K562 (cell line): Measurements from ENCODE around the gene SYNE1. TPM values are rescaled to one million over a fixed set of nuclear protein-coding genes. Genes with fewer than 3 reads are reported as not detected.

ENCODE experiments used
- ATAC-seq: fragments of 200-7000 bp; cut with Tn5 transposase; 3 replicates; pipeline ENCODE4 v1.9.1; 2020; ENCODE audit warnings: moderate library complexity
- BruUV-seq: library from RNA; stranded (reverse); fragments of 400-500 nt; replicated peaks from 2 replicates; lab custom pipeline; 2021; lab: Mats Ljungman, UMichigan
- CTCF ChIA-PET: fragments of 300-600 bp; formaldehyde crosslinking; extraction: SDS; loops from one replicate; lab custom pipeline; 2021; ENCODE audit warnings: low intra/inter-chr PET ratio; lab: Yijun Ruan, JAX
- POLR2A ChIA-PET: fragments of 300-600, 350-650 bp; sonication (Branson Sonifier 250); formaldehyde crosslinking; extraction: SDS; loops from one replicate; lab custom pipeline; 2021; ENCODE audit warnings: antibody characterized with exemption, inconsistent platforms; lab: Yijun Ruan, JAX
- DNase-seq, 4 experiments: peaks; one replicate each; pipeline versions ENCODE4 v3.0.0 to v3.0.0-alpha.2; 2011 to 2018; ENCODE audit warnings: low spot score in 3 of 4, mixed read lengths in 3 of 4; ENCODE audit errors: extremely low read depth in 1 of 4
- FAIRE-seq: peaks from 2 replicates; lab custom pipeline; 2011; peaks lifted over from hg19 to GRCh38; lab: Jason Lieb, UNC
- H2AFZ ChIP-seq: 2 replicates; pipeline ENCODE4 v1.6.0; 2011; ENCODE audit warnings: low read depth, low read length, control low read depth, inconsistent platforms
- H3K27ac ChIP-seq: fragments of 200-600 bp; 3 replicates; pipeline ENCODE4 v1.8.0; 2011; ENCODE audit warnings: low read depth, mild to moderate bottlenecking, control low read depth, inconsistent platforms, low read length, moderate library complexity, mixed read lengths; ENCODE audit errors: extremely low read depth
- H3K27me3 ChIP-seq, 2 experiments: fragments of 300-600 bp in 1 of 2; 2 replicates in 1 of 2; 3 replicates in 1 of 2; pipeline versions ENCODE4 v1.6.0 to v1.8.0; 2011; ENCODE audit warnings: inconsistent platforms in 2 of 2, low read length in 2 of 2, mild to moderate bottlenecking in 1 of 2, mixed read lengths in 1 of 2, moderate library complexity in 1 of 2; ENCODE audit not compliant: control insufficient read depth in 2 of 2, insufficient read depth in 2 of 2
- H3K36me3 ChIP-seq: fragments of 300-600 bp; 3 replicates; pipeline ENCODE4 v1.8.0; 2011; ENCODE audit warnings: mild to moderate bottlenecking, low read length, inconsistent platforms; ENCODE audit not compliant: control insufficient read depth, insufficient read depth
- H3K4me1 ChIP-seq, 2 experiments: fragments of 200-600 bp in 1 of 2; replicated peaks in 1 of 2; 2 replicates in 1 of 2; 3 replicates in 1 of 2; pipeline versions ENCODE4 v1.5.1 to v1.8.0; 2011; ENCODE audit warnings: inconsistent platforms in 2 of 2, low read length in 2 of 2, mild to moderate bottlenecking in 1 of 2, mixed read lengths in 1 of 2, moderate library complexity in 1 of 2; ENCODE audit not compliant: control insufficient read depth in 2 of 2, insufficient read depth in 2 of 2
- H3K4me2 ChIP-seq: 2 replicates; pipeline ENCODE4 v1.6.1; 2011; ENCODE audit warnings: low read length, control low read depth, inconsistent platforms, mixed read lengths; ENCODE audit not compliant: insufficient read depth
- H3K4me3 ChIP-seq: fragments of 200-600 bp; sonication (generic), shearing (Covaris generic); 2 replicates; pipeline ENCODE4 v1.5.1; 2016; ENCODE audit warnings: control low read depth, inconsistent platforms
- H3K79me2 ChIP-seq: fragments of 200-600 bp; 3 replicates; pipeline ENCODE4 v1.8.0; 2011; ENCODE audit warnings: low read length, inconsistent platforms; ENCODE audit not compliant: control insufficient read depth, insufficient read depth
- H3K9ac ChIP-seq, 2 experiments: 2 replicates each; pipeline versions ENCODE4 v1.6.0 to v1.6.1; 2011; ENCODE audit warnings: low read depth in 2 of 2, low read length in 2 of 2, control low read depth in 1 of 2, inconsistent platforms in 1 of 2, mild to moderate bottlenecking in 1 of 2, mixed read lengths in 1 of 2; ENCODE audit not compliant: insufficient read depth in 1 of 2
- H3K9me1 ChIP-seq: one replicate; pipeline ENCODE4 v1.6.0; 2011; ENCODE audit warnings: inconsistent platforms, mild to moderate bottlenecking, low read length, moderate library complexity; ENCODE audit not compliant: control insufficient read depth, insufficient read depth
- H3K9me3 ChIP-seq: replicated peaks from 2 replicates; pipeline ENCODE4 v1.5.1; 2011; ENCODE audit warnings: low read depth, low read length, inconsistent platforms; ENCODE audit not compliant: control insufficient read depth, insufficient read depth
- H4K20me1 ChIP-seq: replicated peaks from 2 replicates; pipeline ENCODE4 v1.6.1; 2011; ENCODE audit warnings: low read length, inconsistent platforms, mixed read lengths; ENCODE audit not compliant: control insufficient read depth, insufficient read depth
- ADNP ChIP-seq: fragments of 200-800 bp; sonication (Bioruptor generic); IDR thresholded peaks from 2 replicates; pipeline ENCODE4 v1.6.1; 2016; ENCODE audit warnings: missing genetic modification characterization, missing compliant biosample characterization
- BRD4 ChIP-seq: fragments of 200-600 bp; sonication (generic); IDR thresholded peaks from 2 replicates; pipeline ENCODE4 v1.6.1; 2017; ENCODE audit warnings: inconsistent platforms
- ETV5 ChIP-seq: sonication (generic); formaldehyde crosslinking; IDR thresholded peaks from 2 replicates; pipeline ENCODE4 v1.4.0; 2020; ENCODE audit warnings: low read depth, mild to moderate bottlenecking, missing genetic modification reagents
- HDAC6 ChIP-seq: IDR thresholded peaks from 2 replicates; pipeline ENCODE4 v1.6.1; 2012; ENCODE audit warnings: low read depth, mild to moderate bottlenecking, control low read depth, inconsistent platforms, low read length, moderate library complexity
- KLF10 ChIP-seq: fragments of 250-450 bp; sonication (Bioruptor Pico); IDR thresholded peaks from 2 replicates; pipeline ENCODE4 v1.6.1; 2021; ENCODE audit warnings: matching md5 sums
- POLR3G ChIP-seq: IDR thresholded peaks from 2 replicates; pipeline ENCODE4 v1.6.1; 2011; ENCODE audit not compliant: insufficient read length, insufficient replicate concordance; ENCODE audit errors: extremely low read depth
- PURB ChIP-seq: sonication (generic); formaldehyde crosslinking; IDR thresholded peaks from 2 replicates; pipeline ENCODE4 v1.9.0; 2021; ENCODE audit warnings: low read depth, mild to moderate bottlenecking, missing genetic modification reagents
- TCFL5 ChIP-seq: fragments of 250-450 bp; sonication (Bioruptor Pico); conservative IDR thresholded peaks from 2 replicates; pipeline ENCODE4 v1.6.1; 2021; ENCODE audit warnings: mild to moderate bottlenecking, moderate library complexity, matching md5 sums
- ZNF41 ChIP-seq: fragments of 250-450 bp; sonication (Bioruptor Pico); conservative IDR thresholded peaks from 2 replicates; pipeline ENCODE4 v1.4.0; 2020; ENCODE audit warnings: mild to moderate bottlenecking
- WGBS: fragments of 100-300 bp; shearing (Covaris generic); methylation state at CpG from one replicate; pipeline ENCODE4 v1.1.6; 2016; ENCODE audit warnings: low coverage, mixed read lengths; ENCODE audit not compliant: insufficient coverage; ENCODE audit errors: missing lambda C conversion rate; 5-methylcytosine and 5-hydroxymethylcytosine counted together
- in situ Hi-C: fragments of 300-500 bp; cut with MboI; formaldehyde crosslinking; loops from 4 replicates; pipeline ENCODE4 v1.15.0; 2018; ENCODE audit warnings: inconsistent platforms, mixed read lengths
- intact Hi-C: fragments of 100-400 bp; cut with micrococcal nuclease; formaldehyde crosslinking; loops from 2 replicates; pipeline ENCODE4 v1.14.2; 2022
- polyA plus RNA-seq, 8 experiments: library from polyadenylated mRNA; depleted of rRNA in 4 of 8; stranded (reverse) in 5 of 8; unstranded in 3 of 8; fragments of >200 nt; fragmentation: Nextera tagmentation in 2 of 8; fragmentation: Illumina TruSeq in 1 of 8; extraction: Ambion mirVana in 2 of 8; extraction: Trizol in 1 of 8; gene quantifications; 2 replicates each; pipeline versions ENCODE4 v1.2.1 to v1.2.3, GENCODE V29; 2011 to 2014; ENCODE audit warnings: inconsistent platforms in 1 of 8, missing spikeins in 1 of 8
- total RNA-seq, 7 experiments: library from RNA; depleted of rRNA in 6 of 7; stranded (reverse); fragments of >200 nt in 6 of 7; fragmentation: Illumina TruSeq in 2 of 7; extraction: Trizol in 2 of 7; gene quantifications; 2 replicates each; pipeline versions ENCODE4 v1.2.1 to v1.2.3, GENCODE V29; 2011 to 2021; ENCODE audit warnings: low replicate concordance in 1 of 7

The SYNE1 gene
- total and polyA plus RNA-seq, 9 of the 15 experiments (the other 6 are each of a cell fraction or from before 2014, with no cell fraction given), result under 0.01 to 0.42 (median 0.08) TPM; not detected in 1

DNA sequence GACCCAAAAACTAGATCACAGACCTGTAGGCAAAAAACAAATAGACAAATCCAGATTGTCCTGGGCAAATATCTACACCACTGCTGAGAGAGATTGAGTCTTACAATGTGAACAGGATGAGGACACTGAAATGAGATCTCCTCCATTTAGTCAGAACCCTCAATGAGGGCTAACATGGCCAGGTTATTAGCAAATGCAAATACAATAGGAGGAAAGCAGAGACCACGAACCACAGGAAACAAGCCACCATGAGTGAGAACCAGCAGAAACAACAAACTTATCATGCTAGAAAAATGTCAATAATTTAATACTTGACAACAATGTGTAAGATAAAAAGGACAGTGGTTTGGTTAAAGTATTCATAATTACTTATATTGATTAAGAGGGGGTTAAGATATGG is 162.8 kb downstream of the SYNE1 start:
- TF ChIP-seq BRD4, result no peak
- no peak for TF ChIP-seq POLR3G
- peak; percentile 88 for TF ChIP-seq ZNF41 (CRISPR knock-in tag)
- TF ChIP-seq ADNP (tag), result no peak
- TF ChIP-seq PURB (CRISPR knock-in tag), result no peak
- TF ChIP-seq, all 486 proteins: peak for 1
- Histone ChIP-seq H4K20me1 (no peaks in the 10 kb centered on the region), H3K27ac (no peak overlapping the region), H3K36me3 (no peaks in the 10 kb centered on the region), H2AFZ (no peak overlapping the region), H3K4me2 (no peak overlapping the region), H3K9me3 (no peaks in the 10 kb centered on the region), H3K9me1 (no peaks in the 10 kb centered on the region), H3K79me2 (no peaks in the 10 kb centered on the region), H3K4me3 (no peak overlapping the region), H3K4me1 (no peaks in the 10 kb centered on the region), H3K27me3 (no peaks in the 10 kb centered on the region), H3K9ac (no peak overlapping the region)
- DNase-seq, result no peak
- BruUV-seq, result no TSS peak
- in situ Hi-C loops (no loop called here), intact Hi-C loops (no loop called here)
- ATAC-seq, result no peak
- no peak for FAIRE-seq
- CTCF ChIA-PET, result no interaction called here
- POLR2A ChIA-PET, result interaction anchor here (0.6 kb wide), 1 partner anchor 13 kb away, joined by 4 read pairs; no protein-coding TSS in a partner anchor
- 0% methylated on average over 1 of the region's 1 CpG for WGBS

DNA sequence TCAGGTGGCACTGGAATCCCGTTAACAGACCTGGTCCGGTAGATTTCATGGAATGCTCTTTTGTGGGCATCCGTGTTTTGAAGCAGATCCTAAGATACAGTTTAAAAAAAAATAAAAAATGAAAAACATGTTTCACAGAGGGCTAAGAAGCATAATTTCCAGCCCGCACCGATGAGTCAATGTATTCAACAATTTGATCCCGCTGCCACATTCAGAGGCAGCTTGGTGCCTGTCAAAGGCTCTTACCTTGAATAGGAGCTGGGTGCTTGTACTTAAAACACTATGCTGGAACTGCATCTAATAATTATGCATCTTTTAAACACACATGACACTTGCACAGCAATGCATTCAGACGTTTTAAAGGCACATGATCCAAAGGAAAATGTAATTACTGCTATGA is 164.8 kb downstream of the SYNE1 start:
- Histone ChIP-seq H3K4me1 (no peaks in the 10 kb centered on the region), H3K9ac (no peak overlapping the region), H4K20me1 (no peaks in the 10 kb centered on the region), H3K9me1 (no peaks in the 10 kb centered on the region), H3K27me3 (no peaks in the 10 kb centered on the region), H3K36me3 (no peaks in the 10 kb centered on the region), H3K27ac (no peak overlapping the region), H3K79me2 (no peaks in the 10 kb centered on the region), H3K4me2 (no peak overlapping the region), H3K4me3 (no peak overlapping the region), H2AFZ (no peak overlapping the region), H3K9me3 (no peaks in the 10 kb centered on the region)
- no peak for TF ChIP-seq ETV5 (CRISPR knock-in tag)
- no peak for TF ChIP-seq KLF10 (CRISPR knock-in tag)
- no peak for TF ChIP-seq ZNF41 (CRISPR knock-in tag)
- no peak for TF ChIP-seq TCFL5
- TF ChIP-seq HDAC6, result no peak
- intact Hi-C loops (no loop called here), in situ Hi-C loops (no loop called here)
- ChIA-PET POLR2A (no interaction called here), CTCF (no interaction called here)
- FAIRE-seq, result no peak
- no peak for DNase-seq
- WGBS, result under 1% methylated on average over 7 of the region's 7 CpGs
- no TSS peak for BruUV-seq
- ATAC-seq, result no peak
